K562 (cell line): Measurements from ENCODE around the gene STX19. TPM values are rescaled to one million over a fixed set of nuclear protein-coding genes. Genes with fewer than 3 reads are reported as not detected.
A peak's percentile ranks its signal among the peaks of the same experiment; 100 is the strongest.

ENCODE experiments used
- ATAC-seq: fragments of 200-7000 bp; cut with Tn5 transposase; 3 replicates; pipeline ENCODE4 v1.9.1; 2020; ENCODE audit warnings: moderate library complexity
- BruUV-seq: library from RNA; stranded (reverse); fragments of 400-500 nt; replicated peaks from 2 replicates; lab custom pipeline; 2021; lab: Mats Ljungman, UMichigan
- CTCF ChIA-PET: fragments of 300-600 bp; formaldehyde crosslinking; extraction: SDS; loops from one replicate; lab custom pipeline; 2021; ENCODE audit warnings: low intra/inter-chr PET ratio; lab: Yijun Ruan, JAX
- POLR2A ChIA-PET: fragments of 300-600, 350-650 bp; sonication (Branson Sonifier 250); formaldehyde crosslinking; extraction: SDS; loops from one replicate; lab custom pipeline; 2021; ENCODE audit warnings: antibody characterized with exemption, inconsistent platforms; lab: Yijun Ruan, JAX
- DNase-seq, 4 experiments: peaks; one replicate each; pipeline versions ENCODE4 v3.0.0 to v3.0.0-alpha.2; 2011 to 2018; ENCODE audit warnings: low spot score in 3 of 4, mixed read lengths in 3 of 4; ENCODE audit errors: extremely low read depth in 1 of 4
- FAIRE-seq: peaks from 2 replicates; lab custom pipeline; 2011; peaks lifted over from hg19 to GRCh38; lab: Jason Lieb, UNC
- H2AFZ ChIP-seq: 2 replicates; pipeline ENCODE4 v1.6.0; 2011; ENCODE audit warnings: low read depth, low read length, control low read depth, inconsistent platforms
- H3K27ac ChIP-seq: fragments of 200-600 bp; 3 replicates; pipeline ENCODE4 v1.8.0; 2011; ENCODE audit warnings: low read depth, mild to moderate bottlenecking, control low read depth, inconsistent platforms, low read length, moderate library complexity, mixed read lengths; ENCODE audit errors: extremely low read depth
- H3K27me3 ChIP-seq, 2 experiments: fragments of 300-600 bp in 1 of 2; 2 replicates in 1 of 2; 3 replicates in 1 of 2; pipeline versions ENCODE4 v1.6.0 to v1.8.0; 2011; ENCODE audit warnings: inconsistent platforms in 2 of 2, low read length in 2 of 2, mild to moderate bottlenecking in 1 of 2, mixed read lengths in 1 of 2, moderate library complexity in 1 of 2; ENCODE audit not compliant: control insufficient read depth in 2 of 2, insufficient read depth in 2 of 2
- H3K36me3 ChIP-seq: fragments of 300-600 bp; 3 replicates; pipeline ENCODE4 v1.8.0; 2011; ENCODE audit warnings: mild to moderate bottlenecking, low read length, inconsistent platforms; ENCODE audit not compliant: control insufficient read depth, insufficient read depth
- H3K4me1 ChIP-seq, 2 experiments: fragments of 200-600 bp in 1 of 2; replicated peaks in 1 of 2; 2 replicates in 1 of 2; 3 replicates in 1 of 2; pipeline versions ENCODE4 v1.5.1 to v1.8.0; 2011; ENCODE audit warnings: inconsistent platforms in 2 of 2, low read length in 2 of 2, mild to moderate bottlenecking in 1 of 2, mixed read lengths in 1 of 2, moderate library complexity in 1 of 2; ENCODE audit not compliant: control insufficient read depth in 2 of 2, insufficient read depth in 2 of 2
- H3K4me2 ChIP-seq: 2 replicates; pipeline ENCODE4 v1.6.1; 2011; ENCODE audit warnings: low read length, control low read depth, inconsistent platforms, mixed read lengths; ENCODE audit not compliant: insufficient read depth
- H3K4me3 ChIP-seq: fragments of 200-600 bp; sonication (generic), shearing (Covaris generic); 2 replicates; pipeline ENCODE4 v1.5.1; 2016; ENCODE audit warnings: control low read depth, inconsistent platforms
- H3K79me2 ChIP-seq: fragments of 200-600 bp; 3 replicates; pipeline ENCODE4 v1.8.0; 2011; ENCODE audit warnings: low read length, inconsistent platforms; ENCODE audit not compliant: control insufficient read depth, insufficient read depth
- H3K9ac ChIP-seq, 2 experiments: 2 replicates each; pipeline versions ENCODE4 v1.6.0 to v1.6.1; 2011; ENCODE audit warnings: low read depth in 2 of 2, low read length in 2 of 2, control low read depth in 1 of 2, inconsistent platforms in 1 of 2, mild to moderate bottlenecking in 1 of 2, mixed read lengths in 1 of 2; ENCODE audit not compliant: insufficient read depth in 1 of 2
- H3K9me1 ChIP-seq: one replicate; pipeline ENCODE4 v1.6.0; 2011; ENCODE audit warnings: inconsistent platforms, mild to moderate bottlenecking, low read length, moderate library complexity; ENCODE audit not compliant: control insufficient read depth, insufficient read depth
- H3K9me3 ChIP-seq: replicated peaks from 2 replicates; pipeline ENCODE4 v1.5.1; 2011; ENCODE audit warnings: low read depth, low read length, inconsistent platforms; ENCODE audit not compliant: control insufficient read depth, insufficient read depth
- H4K20me1 ChIP-seq: replicated peaks from 2 replicates; pipeline ENCODE4 v1.6.1; 2011; ENCODE audit warnings: low read length, inconsistent platforms, mixed read lengths; ENCODE audit not compliant: control insufficient read depth, insufficient read depth
- EGR1 ChIP-seq: fragments of 450-650 bp; conservative IDR thresholded peaks from 2 replicates; pipeline ENCODE4 v1.6.1; 2017; ENCODE audit warnings: mild to moderate bottlenecking
- EHMT2 ChIP-seq: fragments of 450-650 bp; IDR thresholded peaks from 2 replicates; pipeline ENCODE4 v1.6.1; 2018; ENCODE audit warnings: antibody characterized with exemption
- ESRRB ChIP-seq: fragments of 250-450 bp; sonication (Bioruptor Pico); IDR thresholded peaks from 2 replicates; pipeline ENCODE4 v1.5.0; 2020; ENCODE audit warnings: mild to moderate bottlenecking, moderate library complexity, borderline replicate concordance
- ETV6 ChIP-seq, 3 experiments: fragments of 150-350 bp in 1 of 3; sonication (generic) in 1 of 3; formaldehyde crosslinking in 1 of 3; IDR thresholded peaks; 2 replicates each; pipeline versions ENCODE4 v1.6.1 to v1.8.0; 2014 to 2022; ENCODE audit warnings: borderline replicate concordance in 2 of 3, low read depth in 2 of 3, antibody characterized with exemption in 1 of 3, low read length in 1 of 3, mild to moderate bottlenecking in 1 of 3, missing genetic modification reagents in 1 of 3
- HDAC8 ChIP-seq: fragments of 450-650 bp; IDR thresholded peaks from 2 replicates; pipeline ENCODE4 v1.6.1; 2016; ENCODE audit warnings: mild to moderate bottlenecking, missing genetic modification characterization, moderate library complexity, missing compliant biosample characterization
- HSF4 ChIP-seq: fragments of 250-450 bp; sonication (Bioruptor Pico); IDR thresholded peaks from 2 replicates; pipeline ENCODE4 v2.1.2; 2022; ENCODE audit warnings: mild to moderate bottlenecking, moderate library complexity, borderline replicate concordance
- NBN ChIP-seq: fragments of 450-650 bp; IDR thresholded peaks from 2 replicates; pipeline ENCODE4 v1.6.1; 2016; ENCODE audit warnings: low read depth, mild to moderate bottlenecking
- POLR2H ChIP-seq: IDR thresholded peaks from 2 replicates; pipeline ENCODE4 v1.6.1; 2016; ENCODE audit warnings: missing genetic modification characterization, low read depth, mild to moderate bottlenecking, control low read depth, missing compliant biosample characterization, moderate library complexity
- PTBP1 ChIP-seq: fragments of 200-400 bp; formaldehyde crosslinking; IDR thresholded peaks from 2 replicates; pipeline ENCODE4 v1.6.1; 2017; ENCODE audit warnings: low read depth, low read length
- RBM25 ChIP-seq: fragments of 200-400 bp; formaldehyde crosslinking; IDR thresholded peaks from 2 replicates; pipeline ENCODE4 v1.6.1; 2018; ENCODE audit warnings: low read length, low read depth, moderate library complexity; ENCODE audit not compliant: severe bottlenecking
- RUNX1 ChIP-seq: sonication (generic); IDR thresholded peaks from 2 replicates; pipeline ENCODE4 v1.6.1; 2016; ENCODE audit warnings: antibody characterized with exemption, low read depth
- SMARCB1 ChIP-seq: IDR thresholded peaks from 2 replicates; pipeline ENCODE4 v1.6.1; 2011; ENCODE audit warnings: improper control_type of control experiment, low read depth; ENCODE audit not compliant: insufficient read length
- ZNF274 ChIP-seq: IDR thresholded peaks from 2 replicates; pipeline ENCODE4 v1.6.1; 2011; ENCODE audit warnings: low read depth, mild to moderate bottlenecking, low read length, moderate library complexity, borderline replicate concordance
- ZNF586 ChIP-seq: fragments of 450-650 bp; formaldehyde crosslinking; conservative IDR thresholded peaks from 2 replicates; pipeline ENCODE4 v1.4.0; 2020; ENCODE audit warnings: mild to moderate bottlenecking, moderate library complexity
- WGBS: fragments of 100-300 bp; shearing (Covaris generic); methylation state at CpG from one replicate; pipeline ENCODE4 v1.1.6; 2016; ENCODE audit warnings: low coverage, mixed read lengths; ENCODE audit not compliant: insufficient coverage; ENCODE audit errors: missing lambda C conversion rate; 5-methylcytosine and 5-hydroxymethylcytosine counted together
- in situ Hi-C: fragments of 300-500 bp; cut with MboI; formaldehyde crosslinking; loops from 4 replicates; pipeline ENCODE4 v1.15.0; 2018; ENCODE audit warnings: inconsistent platforms, mixed read lengths
- intact Hi-C: fragments of 100-400 bp; cut with micrococcal nuclease; formaldehyde crosslinking; loops from 2 replicates; pipeline ENCODE4 v1.14.2; 2022
- polyA plus RNA-seq, 8 experiments: library from polyadenylated mRNA; depleted of rRNA in 4 of 8; stranded (reverse) in 5 of 8; unstranded in 3 of 8; fragments of >200 nt; fragmentation: Nextera tagmentation in 2 of 8; fragmentation: Illumina TruSeq in 1 of 8; extraction: Ambion mirVana in 2 of 8; extraction: Trizol in 1 of 8; gene quantifications; 2 replicates each; pipeline versions ENCODE4 v1.2.1 to v1.2.3, GENCODE V29; 2011 to 2014; ENCODE audit warnings: inconsistent platforms in 1 of 8, missing spikeins in 1 of 8
- total RNA-seq, 7 experiments: library from RNA; depleted of rRNA in 6 of 7; stranded (reverse); fragments of >200 nt in 6 of 7; fragmentation: Illumina TruSeq in 2 of 7; extraction: Trizol in 2 of 7; gene quantifications; 2 replicates each; pipeline versions ENCODE4 v1.2.1 to v1.2.3, GENCODE V29; 2011 to 2021; ENCODE audit warnings: low replicate concordance in 1 of 7
- TF ChIP-seq, protein P1 (sequence below): fragments of 250-450 bp; sonication (Bioruptor Pico); IDR thresholded peaks from 2 replicates; pipeline ENCODE4 v1.5.0; 2020; ENCODE audit warnings: mild to moderate bottlenecking, borderline replicate concordance
- TF ChIP-seq, protein P2 (sequence below): sonication (generic); formaldehyde crosslinking; IDR thresholded peaks from 2 replicates; pipeline ENCODE4 v1.9.0; 2022; ENCODE audit warnings: mild to moderate bottlenecking, missing genetic modification reagents
- TF ChIP-seq, protein P3 (sequence below): fragments of 450-650 bp; formaldehyde crosslinking; conservative IDR thresholded peaks from 2 replicates; pipeline ENCODE4 v1.4.0; 2022; ENCODE audit warnings: mild to moderate bottlenecking, missing genetic modification characterization

The STX19 gene
- total and polyA plus RNA-seq, 9 of the 15 experiments (the other 6 are each of a cell fraction or from before 2014, with no cell fraction given) = 0.04 TPM; not detected in 8

DNA sequence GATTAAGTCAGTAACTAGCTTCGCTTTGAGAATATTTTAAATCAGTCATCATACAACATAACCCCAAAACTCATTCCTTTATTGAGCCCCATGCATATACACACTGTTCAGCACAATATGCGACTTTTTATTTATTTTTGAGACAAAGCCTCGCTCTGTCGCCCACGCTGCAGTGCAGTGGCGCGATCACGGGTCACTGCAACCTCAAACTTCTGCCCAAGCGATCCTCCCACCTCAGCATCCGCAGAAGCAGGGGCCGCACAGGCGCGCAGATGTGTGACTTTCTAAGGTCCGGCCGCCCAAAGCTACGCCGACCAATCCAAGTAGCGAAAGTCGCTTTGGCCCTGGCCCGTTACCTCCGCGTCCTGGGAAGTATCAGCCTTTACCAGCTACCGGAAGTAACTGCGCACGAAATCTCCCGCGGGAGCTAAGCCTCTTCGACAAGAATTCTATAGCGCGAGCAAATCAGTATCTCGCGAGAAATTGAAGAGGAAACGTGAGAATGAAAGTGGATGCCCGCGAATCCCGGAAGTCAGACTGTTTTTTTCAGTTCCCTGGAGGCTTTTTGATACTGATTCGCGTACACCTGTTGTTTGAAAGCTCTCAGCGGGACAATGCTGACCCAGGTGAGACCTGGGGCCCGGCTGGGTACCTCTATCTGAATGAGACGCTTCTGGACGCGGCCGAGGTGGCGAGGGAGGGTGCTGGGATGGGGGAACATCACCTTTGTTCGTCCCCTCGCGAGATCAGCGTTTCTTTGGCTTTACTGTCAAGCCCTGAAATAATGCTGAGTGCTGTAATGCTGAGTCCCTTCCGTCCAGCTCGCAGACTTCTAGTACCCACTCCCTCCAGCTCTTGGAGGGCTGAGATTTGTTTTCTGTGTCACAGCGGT lies 34.4 kb upstream of the STX19 start, which contains the start of the genes DHFR2 and NSUN3:
Gene DHFR2, minus strand, starts transcription at position 404 of the 892 bp plus-strand sequence. CDS start 1,405 bp downstream, outside the sequence.
Gene NSUN3, plus strand, starts transcription at position 549 of the 892 bp plus-strand sequence. Its CDS starts 66 bp downstream, at position 615.
- Histone ChIP-seq H3K36me3 (peaks cover 17% of the 10 kb centered on the region), H3K9me1 (no peaks in the 10 kb centered on the region), H3K27me3 (no peaks in the 10 kb centered on the region), H3K27ac (peak within 1 kb of the TSS; percentile 95), H3K4me2 (peak within 1 kb of the TSS; percentile 92), H3K9ac (peak within 1 kb of the TSS; percentile 80 to 91), H3K4me1 (peaks cover 5% of the 10 kb centered on the region in 2 experiments; a peak in 2 of 5 replicates), H3K9me3 (no peaks in the 10 kb centered on the region), H3K4me3 (peak within 1 kb of the TSS; percentile 70), H2AFZ (peak within 1 kb of the TSS; percentile 90), H3K79me2 (peaks cover 29% of the 10 kb centered on the region), H4K20me1 (no peaks in the 10 kb centered on the region)
- FAIRE-seq (peak; percentile 98), DNase-seq (peak; percentile 66 to 94 (median 71)), ATAC-seq (peak; percentile 95)
- WGBS = 1% methylated on average over 44 of the region's 52 CpGs
- ChIA-PET CTCF (no interaction called here), POLR2A (interaction anchor here (0.7 to 2.1 kb wide), 9 partner anchors 9 to 93 kb away, joined by 3 to 10 read pairs (median 3); partner anchors contain the start of genes ARL13B and STX19)
- intact Hi-C loops = loop anchor here (2.0 to 10.0 kb wide), 2 partner anchors 90 to 198 kb away; partner anchors contain the start of gene PROS1
- BruUV-seq = TSS peak; percentile 88
- in situ Hi-C loops = no loop called here
- TF ChIP-seq ZNF586 (no peak), ETV6 (IDR thresholded peaks at IDR 0.05; ENCODE audit: borderline replicate concordance in 1 of 2, low read depth in 2 of 2, low read length in 1 of 2) (no peak), ETV6 (CRISPR knock-in tag; IDR thresholded peaks at IDR 0.05; ENCODE audit: borderline replicate concordance) (no peak), NBN (no peak), RBM25 (peak; percentile 72), ESRRB (CRISPR knock-in tag) (no peak), POLR2H (tag) (peak; percentile 84), PTBP1 (no peak), RUNX1 (no peak), HDAC8 (tag) (no peak), HSF4 (CRISPR knock-in tag) (no peak), EHMT2 (no peak), SMARCB1 (no peak), ZNF274 (no peak), EGR1 (peak; percentile 91)
- TF ChIP-seq, protein P1, sequence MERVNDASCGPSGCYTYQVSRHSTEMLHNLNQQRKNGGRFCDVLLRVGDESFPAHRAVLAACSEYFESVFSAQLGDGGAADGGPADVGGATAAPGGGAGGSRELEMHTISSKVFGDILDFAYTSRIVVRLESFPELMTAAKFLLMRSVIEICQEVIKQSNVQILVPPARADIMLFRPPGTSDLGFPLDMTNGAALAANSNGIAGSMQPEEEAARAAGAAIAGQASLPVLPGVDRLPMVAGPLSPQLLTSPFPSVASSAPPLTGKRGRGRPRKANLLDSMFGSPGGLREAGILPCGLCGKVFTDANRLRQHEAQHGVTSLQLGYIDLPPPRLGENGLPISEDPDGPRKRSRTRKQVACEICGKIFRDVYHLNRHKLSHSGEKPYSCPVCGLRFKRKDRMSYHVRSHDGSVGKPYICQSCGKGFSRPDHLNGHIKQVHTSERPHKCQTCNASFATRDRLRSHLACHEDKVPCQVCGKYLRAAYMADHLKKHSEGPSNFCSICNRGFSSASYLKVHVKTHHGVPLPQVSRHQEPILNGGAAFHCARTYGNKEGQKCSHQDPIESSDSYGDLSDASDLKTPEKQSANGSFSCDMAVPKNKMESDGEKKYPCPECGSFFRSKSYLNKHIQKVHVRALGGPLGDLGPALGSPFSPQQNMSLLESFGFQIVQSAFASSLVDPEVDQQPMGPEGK = no peak
- TF ChIP-seq, protein P2, sequence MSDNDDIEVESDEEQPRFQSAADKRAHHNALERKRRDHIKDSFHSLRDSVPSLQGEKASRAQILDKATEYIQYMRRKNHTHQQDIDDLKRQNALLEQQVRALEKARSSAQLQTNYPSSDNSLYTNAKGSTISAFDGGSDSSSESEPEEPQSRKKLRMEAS (CRISPR knock-in tag) = 0 out of 2 replicates have a peak, but pooled peaks have one; percentile 32
- TF ChIP-seq, protein P3, sequence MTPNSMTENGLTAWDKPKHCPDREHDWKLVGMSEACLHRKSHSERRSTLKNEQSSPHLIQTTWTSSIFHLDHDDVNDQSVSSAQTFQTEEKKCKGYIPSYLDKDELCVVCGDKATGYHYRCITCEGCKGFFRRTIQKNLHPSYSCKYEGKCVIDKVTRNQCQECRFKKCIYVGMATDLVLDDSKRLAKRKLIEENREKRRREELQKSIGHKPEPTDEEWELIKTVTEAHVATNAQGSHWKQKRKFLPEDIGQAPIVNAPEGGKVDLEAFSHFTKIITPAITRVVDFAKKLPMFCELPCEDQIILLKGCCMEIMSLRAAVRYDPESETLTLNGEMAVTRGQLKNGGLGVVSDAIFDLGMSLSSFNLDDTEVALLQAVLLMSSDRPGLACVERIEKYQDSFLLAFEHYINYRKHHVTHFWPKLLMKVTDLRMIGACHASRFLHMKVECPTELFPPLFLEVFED = no peak
